HG03025 (cell line): ENCODE measurements around the gene KRT8.
"Not testable (repeated sequence)": the region's sequence is repeated elsewhere in the genome, so short reads cannot be mapped to it uniquely, and the experiment has no call there.

ENCODE experiments used
- ATAC-seq: cut with Tn5 transposase; IDR thresholded peaks from one replicate; pipeline ENCODE4 v1.9.1; 2021; ENCODE audit warnings: mild to moderate bottlenecking, moderate library complexity; ENCODE audit not compliant: unreplicated experiment, low FRiP score

KRT8 gene

DNA sequence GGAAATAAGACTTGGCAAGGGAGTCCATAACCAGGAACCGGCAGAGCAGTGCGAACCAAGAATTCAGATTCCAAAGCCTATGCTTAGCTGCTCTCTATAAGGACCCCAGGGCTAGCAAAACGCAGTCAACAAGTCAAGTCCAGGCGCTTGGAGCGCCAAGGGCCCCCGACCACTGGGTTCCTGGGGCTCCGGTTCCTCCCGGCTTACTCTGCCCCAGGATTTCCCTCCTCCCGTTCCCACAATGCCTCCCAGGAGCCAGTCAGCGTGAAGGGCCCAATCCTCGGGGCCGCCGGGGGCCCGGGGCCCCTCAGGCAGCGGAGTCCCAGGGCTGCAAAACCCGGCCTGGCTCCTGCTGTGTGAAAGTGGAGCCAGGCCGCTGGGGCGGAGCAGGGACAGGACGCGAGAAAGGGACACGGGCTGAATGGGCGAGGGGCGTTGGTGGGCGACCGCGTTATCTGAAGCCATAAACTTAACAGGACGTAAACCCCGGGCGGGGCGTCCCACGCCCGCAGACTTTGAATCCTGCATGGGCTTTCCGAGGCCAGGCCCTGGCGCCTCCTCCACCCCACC, 1.5 kb downstream of the KRT8 start:
- ATAC-seq, result no peak

GRCh38 chr12:52901715-52902541, 2.9 kb downstream of the KRT8 start:
- no peak for ATAC-seq

DNA sequence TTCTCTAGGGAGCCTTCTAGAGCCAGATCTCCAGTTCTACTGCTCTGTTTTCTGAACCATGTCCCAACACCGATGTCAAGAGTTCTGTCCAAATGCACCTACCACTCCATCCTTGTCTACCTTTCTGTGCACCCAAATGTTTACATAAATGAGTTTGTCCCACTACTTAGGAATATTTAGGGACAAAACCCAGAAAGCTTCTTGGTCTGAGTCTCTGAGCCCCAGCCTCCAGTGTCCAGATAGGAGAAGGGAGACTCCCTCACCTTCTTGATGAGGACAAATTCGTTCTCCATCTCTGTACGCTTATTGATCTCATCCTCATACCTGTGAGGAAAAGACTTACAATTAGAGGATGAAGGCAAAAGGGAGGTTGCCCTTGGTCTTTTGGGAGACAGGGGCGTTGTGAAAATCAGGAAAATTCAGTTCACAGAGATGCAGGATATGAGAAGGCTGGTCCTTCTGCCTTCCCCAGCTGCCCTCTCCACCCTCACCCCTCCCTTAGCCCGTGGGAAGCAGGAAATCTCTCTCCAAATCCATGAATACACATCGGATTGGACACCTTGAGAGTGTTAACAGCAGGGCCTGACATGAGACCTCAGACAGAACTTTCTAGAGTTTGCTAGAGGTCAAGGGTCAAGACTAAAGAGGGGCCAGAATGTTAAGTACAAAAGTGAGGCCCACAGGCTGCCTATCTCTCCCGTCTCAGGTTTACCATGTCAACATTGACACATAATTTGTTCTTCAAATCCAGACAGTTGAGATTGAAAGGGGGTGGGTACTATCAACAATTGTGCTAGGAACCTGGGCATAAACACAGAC, 3.8 kb downstream of the KRT8 start:
- ATAC-seq, result no peak

DNA sequence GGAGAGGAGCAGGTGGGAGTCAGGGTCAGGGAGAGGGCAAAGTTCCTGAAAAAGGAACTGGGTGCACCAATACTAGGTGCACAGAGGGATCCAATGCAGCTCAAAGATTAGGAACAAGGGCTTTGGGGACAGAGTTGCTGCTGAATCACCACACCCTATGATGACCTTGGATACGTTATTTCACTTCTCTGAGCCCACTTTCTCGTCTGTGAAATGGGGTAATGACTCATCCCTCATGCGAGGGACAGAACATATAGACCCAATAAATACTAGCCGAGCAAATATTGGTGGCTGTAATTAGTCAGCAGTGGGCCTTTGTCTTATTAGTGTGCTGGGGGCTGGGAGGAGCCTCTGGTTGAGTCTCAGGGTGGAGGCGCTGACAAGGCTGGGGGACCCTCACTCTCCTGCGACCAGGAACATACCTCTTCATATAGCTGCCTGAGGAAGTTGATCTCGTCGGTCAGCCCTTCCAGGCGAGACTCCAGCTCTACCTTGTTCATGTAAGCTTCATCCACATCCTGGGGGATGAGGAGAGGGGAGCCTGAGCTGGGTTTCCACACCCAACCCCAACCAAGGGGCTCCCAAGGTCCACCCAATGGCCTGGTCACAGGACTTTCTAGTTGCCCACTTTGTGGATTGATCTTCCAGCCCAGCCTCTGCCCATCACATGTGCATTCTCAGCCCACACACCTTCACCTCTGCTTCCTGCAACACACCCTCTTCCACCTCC, 4.5 kb downstream of the KRT8 start:
- ATAC-seq, result no peak

DNA sequence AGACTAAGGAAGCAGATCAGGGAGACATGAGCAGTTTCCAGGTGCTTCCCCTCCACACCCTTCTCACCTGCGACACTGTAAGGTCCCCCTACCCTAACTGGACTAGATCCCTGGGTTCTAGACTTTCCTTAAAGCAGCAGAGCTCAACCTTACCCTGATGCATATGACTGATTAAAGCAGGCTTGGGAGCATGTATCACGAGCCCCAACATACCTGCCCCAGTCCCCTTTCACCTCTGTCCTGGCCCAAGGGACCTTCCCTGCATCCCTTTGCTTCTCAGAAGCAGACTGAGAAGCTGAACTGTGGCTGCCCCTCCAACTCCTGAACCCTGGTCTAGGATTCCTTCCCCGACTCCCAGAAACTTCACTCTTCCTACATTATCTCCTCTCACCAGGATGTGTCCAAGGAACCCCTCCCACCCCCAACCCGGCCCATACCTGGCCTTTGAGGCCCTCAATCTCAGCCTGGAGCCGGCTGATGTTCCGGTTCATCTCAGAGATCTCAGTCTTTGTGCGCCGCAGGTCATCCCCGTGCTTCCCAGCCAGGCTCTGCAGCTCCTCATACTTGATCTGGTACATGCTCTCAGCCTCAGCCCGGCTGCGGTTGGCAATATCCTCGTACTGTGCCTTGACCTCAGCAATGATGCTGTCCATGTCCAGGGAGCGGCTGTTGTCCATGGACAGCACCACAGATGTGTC, 5.4 kb downstream of the KRT8 start:
- ATAC-seq, result no peak

DNA sequence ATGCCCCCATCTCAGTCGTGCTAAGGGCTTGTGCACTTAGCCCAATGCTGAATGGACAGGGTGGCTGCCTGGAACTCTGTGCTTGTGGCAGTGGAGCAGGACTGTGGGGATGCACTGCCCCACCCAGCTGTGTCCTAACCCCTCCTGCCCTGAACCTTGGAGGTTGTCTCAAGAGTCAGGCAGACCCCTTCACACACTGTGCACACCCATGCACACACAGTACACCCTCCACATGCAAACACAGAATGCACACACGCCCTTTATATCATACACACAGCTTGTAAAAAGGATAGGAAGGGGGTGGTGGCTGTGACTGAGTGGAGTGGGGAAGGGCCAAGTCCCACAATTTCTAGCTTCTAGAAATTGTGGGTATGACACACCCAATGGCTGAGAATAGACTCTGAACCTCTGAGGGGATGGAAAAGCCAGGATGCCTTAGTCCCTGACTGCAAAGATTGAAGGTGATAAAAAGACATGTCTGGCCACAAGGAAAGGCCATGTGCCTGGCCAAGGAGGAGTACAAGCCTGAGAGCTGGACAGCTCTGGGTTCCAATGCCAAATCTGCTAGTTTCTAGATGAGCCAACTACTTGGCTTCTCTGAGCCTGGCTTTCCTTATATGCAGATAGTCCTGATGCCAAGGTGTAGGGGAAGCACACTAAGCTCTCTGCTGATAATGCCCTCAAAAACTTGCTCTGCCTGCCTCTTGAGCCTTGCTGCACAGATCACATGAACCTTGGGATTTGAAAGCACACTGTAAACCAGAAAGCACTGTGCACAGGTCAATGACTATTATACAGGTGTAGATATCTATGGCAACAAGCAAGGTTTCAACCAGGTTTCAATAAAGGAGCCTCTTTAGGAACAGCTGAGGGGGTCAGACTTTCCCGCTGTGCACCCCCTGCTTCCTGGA, 8.4 kb downstream of the KRT8 start:
- ATAC-seq, result no peak

DNA sequence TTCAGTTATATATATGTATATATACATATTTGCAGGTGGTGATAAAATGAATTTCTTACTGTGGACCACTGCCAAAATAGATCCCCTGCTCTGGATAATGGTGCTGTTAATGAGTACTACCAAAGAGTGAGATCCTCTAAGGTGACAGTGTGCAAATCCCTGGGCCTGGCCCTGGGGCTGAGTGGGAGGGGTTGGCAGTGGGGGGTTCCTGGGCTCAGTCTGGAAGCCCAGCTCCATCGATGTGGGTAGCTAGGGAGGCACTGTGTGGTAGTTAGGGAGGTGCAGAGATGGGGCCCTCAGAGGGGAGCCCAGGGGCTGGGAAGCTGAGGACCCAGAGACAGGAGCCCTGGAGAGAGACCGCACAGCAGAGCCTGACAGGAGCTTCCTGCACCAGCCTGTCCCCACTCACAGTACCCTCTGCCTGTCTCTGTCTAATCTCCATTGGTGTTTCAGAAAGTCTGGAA, 9.1 kb downstream of the KRT8 start:
- no peak for ATAC-seq

- ATAC-seq, result no peak
These were observed 11.9 kb downstream of the KRT8 start for GRCh38 chr12:52892974-52893373.

DNA sequence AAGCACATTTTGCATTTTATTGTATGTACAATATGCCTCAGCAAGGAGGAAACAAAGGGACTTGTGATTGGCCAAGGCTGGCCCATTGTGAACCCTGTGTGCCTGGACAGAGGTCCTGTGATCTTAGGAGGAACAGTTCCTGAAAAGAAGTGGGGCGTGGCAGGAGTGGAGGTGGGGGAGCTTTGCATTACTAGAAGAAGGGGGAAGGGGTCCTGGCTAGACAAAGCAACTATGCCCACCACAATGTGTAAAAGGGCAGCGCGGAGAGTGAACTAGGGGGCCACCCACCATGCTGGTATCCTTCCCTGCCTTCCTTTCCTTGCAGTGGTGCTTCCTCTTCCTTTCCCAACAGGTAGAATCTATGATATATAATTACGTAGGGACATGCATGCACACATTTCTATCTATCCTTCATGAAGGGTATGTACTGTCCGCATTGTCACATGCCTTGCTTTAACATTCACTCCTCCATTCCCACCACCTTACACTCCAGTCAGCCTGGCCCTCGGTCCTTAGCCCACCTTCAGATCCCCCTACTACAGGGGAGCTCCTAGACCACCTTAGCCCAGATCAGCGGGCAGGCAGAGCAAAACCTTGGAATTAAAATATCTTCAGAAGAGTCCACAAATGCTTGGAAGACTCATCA, 12.5 kb downstream of the KRT8 start:
- no peak for ATAC-seq

DNA sequence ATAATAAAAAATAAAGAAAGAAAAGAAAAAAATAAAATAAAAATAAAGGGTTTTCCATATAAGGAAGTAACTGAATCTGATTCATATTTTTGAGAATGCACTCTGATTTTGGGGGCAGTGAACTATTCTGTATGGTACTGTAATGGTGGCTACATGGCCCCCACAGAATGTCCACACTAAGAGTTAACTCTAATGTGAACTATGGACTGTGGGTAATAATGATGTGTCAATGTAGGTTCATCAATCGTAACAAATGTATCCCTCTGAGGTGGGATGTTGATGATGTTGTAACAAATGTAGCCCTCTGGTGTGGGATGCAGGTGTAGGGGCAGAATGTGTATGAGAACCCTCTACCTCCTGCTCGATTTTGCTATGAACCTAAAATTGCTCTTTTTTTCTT, 13.8 kb downstream of the KRT8 start:
- ATAC-seq, result no peak

- ATAC-seq, result no peak
These were observed 14.5 kb downstream of the KRT8 start for GRCh38 chr12:52890417-52890816.

DNA sequence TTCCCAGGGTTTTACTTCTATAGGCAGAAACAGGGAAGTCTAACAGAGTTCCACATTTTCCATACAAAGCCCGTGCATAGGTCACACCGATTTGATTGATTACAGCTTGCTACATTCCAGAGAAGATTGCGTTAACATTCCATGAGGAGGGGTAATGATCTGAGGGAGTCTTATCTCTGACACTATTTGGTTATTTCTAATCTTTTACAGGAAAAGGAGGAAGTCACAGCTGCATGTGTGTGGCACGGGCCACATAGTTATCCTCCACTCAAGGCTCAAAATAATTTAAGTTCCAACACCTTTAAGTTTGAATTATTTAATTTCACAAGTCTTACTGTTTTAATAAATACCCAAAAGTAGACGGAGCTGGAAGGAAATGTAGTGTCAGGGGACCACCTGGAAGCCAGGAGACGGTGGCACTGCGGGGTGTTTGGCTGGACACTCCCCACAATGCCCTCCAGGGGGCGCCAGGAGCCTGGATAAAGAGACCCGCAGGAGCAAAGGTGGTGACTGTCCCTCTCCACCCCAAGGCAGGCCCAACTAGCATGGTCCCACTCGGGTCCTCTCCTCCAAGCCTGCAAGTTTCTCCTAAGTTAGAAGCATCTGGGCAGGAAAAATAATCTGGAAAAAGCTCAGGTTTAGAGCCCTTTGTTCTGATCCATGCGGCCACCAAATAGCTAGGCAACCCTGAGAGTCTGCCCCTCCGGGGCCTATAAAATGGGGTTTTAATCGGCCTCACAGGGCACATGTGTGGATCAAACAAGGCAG, 20.2 kb downstream of the KRT8 start:
- ATAC-seq, result no peak

GRCh38 chr12:52880499-52880898, 24.4 kb downstream of the KRT8 start:
- not testable (repeated sequence) for ATAC-seq

GRCh38 chr12:52879394-52880351, 25.2 kb downstream of the KRT8 start:
- no peak for ATAC-seq

DNA sequence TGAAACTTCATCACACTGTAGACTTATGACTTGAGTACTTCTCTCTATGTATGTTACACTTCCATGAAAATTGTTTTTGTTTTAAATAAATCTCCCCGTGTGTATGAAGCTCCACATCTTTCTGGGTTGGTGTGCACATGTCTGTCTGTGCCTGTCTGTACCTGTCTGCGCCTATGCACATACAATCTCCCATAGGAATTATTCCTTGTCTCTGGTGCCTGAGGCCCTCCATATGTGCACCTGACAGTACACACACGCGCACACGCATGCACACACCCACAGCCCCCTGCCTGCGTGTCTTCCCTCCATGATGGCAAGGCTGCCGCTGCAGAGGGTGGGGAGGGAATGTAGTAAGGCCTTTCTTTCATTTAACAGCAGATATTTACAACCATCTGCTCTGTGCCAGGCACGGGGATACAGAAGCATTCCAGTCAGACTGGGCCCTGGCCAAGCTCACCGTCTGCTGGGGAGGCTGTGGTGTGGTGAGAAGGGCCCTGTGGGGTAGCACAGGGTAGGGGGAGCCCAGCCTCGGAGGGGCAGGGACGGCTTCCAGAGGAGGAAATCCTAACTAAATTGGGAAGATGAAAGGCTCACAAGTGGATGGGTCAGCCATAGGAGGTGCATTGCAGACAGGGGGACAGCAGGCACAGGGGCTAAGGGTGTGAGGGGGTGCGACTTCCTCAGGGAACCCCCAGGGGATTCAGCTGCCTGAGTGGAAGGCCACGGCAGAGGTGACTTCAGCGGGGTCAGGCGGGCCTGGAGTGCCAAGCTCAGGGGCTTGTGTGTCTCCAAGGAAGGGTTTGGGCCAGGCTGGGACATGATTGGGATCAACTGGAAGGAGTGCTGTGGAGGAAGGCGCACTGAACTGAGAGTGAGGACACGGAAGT, 26.1 kb downstream of the KRT8 start:
- ATAC-seq, result no peak

DNA sequence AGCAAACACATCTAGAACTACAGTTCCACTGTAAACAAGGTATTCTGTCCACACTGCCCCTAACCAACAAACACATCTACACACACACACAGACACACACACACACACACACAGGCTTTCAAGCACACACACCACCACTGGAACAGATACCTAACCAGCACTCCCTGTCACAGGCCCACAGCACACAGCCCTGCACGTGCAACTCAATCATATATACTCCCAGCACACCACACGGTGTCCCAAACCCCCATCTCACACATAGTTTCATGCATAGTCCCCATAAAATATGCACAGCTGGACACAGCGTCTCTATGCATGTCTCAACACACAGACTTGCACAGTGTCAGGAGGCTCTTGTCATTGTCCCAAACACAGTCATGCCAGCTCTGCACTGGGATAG, 27.6 kb downstream of the KRT8 start:
- ATAC-seq, result no peak
